IgD-negative memory B cell (primary cell): Measurements from ENCODE around the gene WASF2. TPM values are rescaled to one million over a fixed set of nuclear protein-coding genes. Genes with fewer than 3 reads are reported as not detected.
"Not testable (repeated sequence)": the region's sequence is repeated elsewhere in the genome, so short reads cannot be mapped to it uniquely, and the experiment has no call there.

Experiments
- H3K27ac Mint-ChIP-seq, 3 donors: one replicate each; pipeline ENCODE4 v1.8.0; 2020 to 2022; ENCODE audit warnings: mild to moderate bottlenecking in 3 of 3, mixed read lengths in 3 of 3, moderate library complexity in 1 of 3
- H3K27me3 Mint-ChIP-seq: one replicate; pipeline ENCODE4 v1.8.0; 2021; ENCODE audit warnings: mixed read lengths
- H3K36me3 Mint-ChIP-seq: one replicate; pipeline ENCODE4 v1.8.0; 2020; ENCODE audit warnings: mild to moderate bottlenecking, mixed read lengths
- H3K4me1 Mint-ChIP-seq, 3 donors: one replicate each; pipeline ENCODE4 v1.8.0; 2020 to 2022; ENCODE audit warnings: mixed read lengths in 3 of 3, mild to moderate bottlenecking in 1 of 3
- H3K4me3 Mint-ChIP-seq, 4 donors: one replicate each; pipeline ENCODE4 v1.8.0; 2020 to 2022; ENCODE audit warnings: mild to moderate bottlenecking in 4 of 4, mixed read lengths in 4 of 4, moderate library complexity in 3 of 4
- H3K9me3 Mint-ChIP-seq, 3 donors: one replicate each; pipeline ENCODE4 v1.8.0; 2020 to 2021; ENCODE audit warnings: mixed read lengths in 3 of 3, mild to moderate bottlenecking in 1 of 3
- polyA plus RNA-seq: library from polyadenylated mRNA; unstranded; fragments of 300-500 nt; fragmentation: Illumina TruSeq; gene quantifications from one replicate; pipeline ENCODE4 v1.2.3, GENCODE V29; 2021

WASF2 gene
- polyA plus RNA-seq, 1 donor from 2014 or later, result 105 TPM

GRCh38 chr1:27464926-27465647, 24.9 kb downstream of the WASF2 start:
- H3K9me3 Mint-ChIP-seq, result no peaks in the 10 kb centered on the region
- peaks cover 9% of the 10 kb centered on the region for H3K36me3 Mint-ChIP-seq
- peaks cover 34 to 42% (median 36%) of the 10 kb centered on the region in 3 donors for H3K4me1 Mint-ChIP-seq
- H3K4me3 Mint-ChIP-seq, result peak overlapping the region in 3 of 4 donors; percentile 10 to 42 (median 18)
- peak overlapping the region in 1 of 3 donors; percentile 38 for H3K27ac Mint-ChIP-seq
- H3K27me3 Mint-ChIP-seq, result no peaks in the 10 kb centered on the region

- Mint-ChIP-seq H3K4me1 (peaks cover 28 to 38% (median 29%) of the 10 kb centered on the region in 3 donors), H3K4me3 (peak overlapping the region in 1 of 4 donors; percentile 47)
- not testable (repeated sequence) for H3K36me3 Mint-ChIP-seq, H3K27ac Mint-ChIP-seq, H3K9me3 Mint-ChIP-seq, H3K27me3 Mint-ChIP-seq
Observed at GRCh38 chr1:27463916-27464315, 26.1 kb downstream of the WASF2 start.

- H3K4me1 Mint-ChIP-seq, result peaks cover 23 to 37% (median 26%) of the 10 kb centered on the region in 3 donors
- H3K36me3 Mint-ChIP-seq, H3K27me3 Mint-ChIP-seq, H3K4me3 Mint-ChIP-seq, H3K27ac Mint-ChIP-seq, H3K9me3 Mint-ChIP-seq: not testable (repeated sequence)
Observed at GRCh38 chr1:27458521-27458920, 31.4 kb downstream of the WASF2 start.

GRCh38 chr1:27455139-27455811, 34.7 kb downstream of the WASF2 start:
- Mint-ChIP-seq H3K27ac (peak overlapping the region in 2 of 3 donors; percentile 46 to 57), H3K27me3 (no peaks in the 10 kb centered on the region), H3K4me3 (peak overlapping the region in 2 of 4 donors; percentile 14 to 19), H3K4me1 (peaks cover 25 to 39% (median 30%) of the 10 kb centered on the region in 3 donors), H3K9me3 (no peaks in the 10 kb centered on the region), H3K36me3 (peaks cover 2% of the 10 kb centered on the region)

- peak overlapping the region in 1 of 3 donors; percentile 67 for H3K27ac Mint-ChIP-seq
Observed at GRCh38 chr1:27454610-27455009, 35.4 kb downstream of the WASF2 start.

GRCh38 chr1:27451343-27451742, 38.6 kb downstream of the WASF2 start:
- no peak overlapping the region for H3K4me3 Mint-ChIP-seq

More at GRCh38 chr1:27454610-27455009, 35.4 kb downstream of the WASF2 start:
- no peak overlapping the region for H3K4me3 Mint-ChIP-seq
- H3K9me3 Mint-ChIP-seq, result no peaks in the 10 kb centered on the region
- peaks cover 23 to 32% (median 25%) of the 10 kb centered on the region in 3 donors for H3K4me1 Mint-ChIP-seq
- peaks cover 2% of the 10 kb centered on the region for H3K36me3 Mint-ChIP-seq
- H3K27me3 Mint-ChIP-seq, result no peaks in the 10 kb centered on the region

GRCh38 chr1:27448982-27449381, 41.0 kb downstream of the WASF2 start:
- Mint-ChIP-seq H3K27me3 (no peaks in the 10 kb centered on the region), H3K4me3 (no peak overlapping the region), H3K27ac (peak overlapping the region in 2 of 3 donors; percentile 32 to 86), H3K4me1 (peaks cover 39 to 48% (median 43%) of the 10 kb centered on the region in 3 donors), H3K9me3 (no peaks in the 10 kb centered on the region), H3K36me3 (peaks cover 10% of the 10 kb centered on the region)

More at GRCh38 chr1:27451343-27451742, 38.6 kb downstream of the WASF2 start:
- no peaks in the 10 kb centered on the region for H3K27me3 Mint-ChIP-seq
- peak overlapping the region in 2 of 3 donors; percentile 4 to 7 for H3K27ac Mint-ChIP-seq
- peaks cover 7% of the 10 kb centered on the region for H3K36me3 Mint-ChIP-seq
- H3K4me1 Mint-ChIP-seq, result peaks cover 34 to 47% (median 40%) of the 10 kb centered on the region in 3 donors
- no peaks in the 10 kb centered on the region for H3K9me3 Mint-ChIP-seq

GRCh38 chr1:27447883-27448282, 42.1 kb downstream of the WASF2 start:
- peak overlapping the region in 1 of 3 donors; percentile 45 for H3K27ac Mint-ChIP-seq
- peaks cover 39 to 43% (median 41%) of the 10 kb centered on the region in 3 donors for H3K4me1 Mint-ChIP-seq
- H3K36me3 Mint-ChIP-seq, result peaks cover 10% of the 10 kb centered on the region
- H3K9me3 Mint-ChIP-seq, result no peaks in the 10 kb centered on the region
- peak overlapping the region in 1 of 4 donors; percentile 37 for H3K4me3 Mint-ChIP-seq
- H3K27me3 Mint-ChIP-seq, result no peaks in the 10 kb centered on the region

GRCh38 chr1:27447399-27447798, 42.6 kb downstream of the WASF2 start:
- Mint-ChIP-seq H3K4me3 (no peak overlapping the region), H3K27me3 (no peaks in the 10 kb centered on the region), H3K4me1 (peaks cover 39 to 43% (median 41%) of the 10 kb centered on the region in 3 donors), H3K9me3 (no peaks in the 10 kb centered on the region), H3K27ac (no peak overlapping the region), H3K36me3 (peaks cover 10% of the 10 kb centered on the region)

GRCh38 chr1:27446496-27447020, 43.4 kb downstream of the WASF2 start:
- H3K36me3 Mint-ChIP-seq, result peaks cover 10% of the 10 kb centered on the region
- peaks cover 40 to 43% (median 42%) of the 10 kb centered on the region in 3 donors for H3K4me1 Mint-ChIP-seq
- H3K27me3 Mint-ChIP-seq, result no peaks in the 10 kb centered on the region
- H3K4me3 Mint-ChIP-seq, result peak overlapping the region in 1 of 4 donors; percentile 8
- no peaks in the 10 kb centered on the region for H3K9me3 Mint-ChIP-seq
- H3K27ac Mint-ChIP-seq, result no peak overlapping the region

- Mint-ChIP-seq H3K4me3 (peak overlapping the region; percentile 45 to 91 (median 65)), H3K4me1 (peaks cover 35 to 37% (median 37%) of the 10 kb centered on the region in 3 donors)
Observed at GRCh38 chr1:27445177-27445936, 44.6 kb downstream of the WASF2 start.

GRCh38 chr1:27444632-27445031, 45.3 kb downstream of the WASF2 start:
- peaks cover 36 to 40% (median 38%) of the 10 kb centered on the region in 3 donors for H3K4me1 Mint-ChIP-seq
- no peaks in the 10 kb centered on the region for H3K27me3 Mint-ChIP-seq
- peak overlapping the region; percentile 2 to 60 (median 33) for H3K27ac Mint-ChIP-seq
- H3K4me3 Mint-ChIP-seq, result peak overlapping the region in 3 of 4 donors; percentile 34 to 87 (median 45)
- peaks cover 8% of the 10 kb centered on the region for H3K36me3 Mint-ChIP-seq
- H3K9me3 Mint-ChIP-seq, result no peaks in the 10 kb centered on the region

More at GRCh38 chr1:27445177-27445936, 44.6 kb downstream of the WASF2 start:
- Mint-ChIP-seq H3K9me3 (no peaks in the 10 kb centered on the region), H3K36me3 (peaks cover 8% of the 10 kb centered on the region), H3K27ac (peak overlapping the region; percentile 33 to 74 (median 60)), H3K27me3 (no peaks in the 10 kb centered on the region)

- Mint-ChIP-seq H3K27me3 (no peaks in the 10 kb centered on the region), H3K27ac (peak overlapping the region; percentile 64 to 89 (median 87)), H3K4me3 (peak overlapping the region in 1 of 4 donors; percentile 15), H3K36me3 (peaks cover 4% of the 10 kb centered on the region), H3K9me3 (no peaks in the 10 kb centered on the region), H3K4me1 (peaks cover 44 to 54% (median 51%) of the 10 kb centered on the region in 3 donors)
Observed at GRCh38 chr1:27439150-27439549, 50.8 kb downstream of the WASF2 start.

GRCh38 chr1:27438621-27439061, 51.3 kb downstream of the WASF2 start:
- Mint-ChIP-seq H3K27me3 (no peaks in the 10 kb centered on the region), H3K4me1 (peaks cover 48 to 59% (median 56%) of the 10 kb centered on the region in 3 donors), H3K4me3 (peak overlapping the region; percentile 17 to 94 (median 76)), H3K27ac (peak overlapping the region; percentile 64 to 89 (median 87)), H3K36me3 (peaks cover 4% of the 10 kb centered on the region), H3K9me3 (no peaks in the 10 kb centered on the region)
